Naive thymus-derived CD4-positive, alpha-beta T cell (primary cell): Measurements from ENCODE around the gene ZNRD2. TPM values are rescaled to one million over a fixed set of nuclear protein-coding genes. Genes with fewer than 3 reads are reported as not detected.

Experiments
- ATAC-seq: fragments of 150-1000 bp; cut with Tn5 transposase; 2 replicates; pipeline ENCODE4 v1.10.0; 2021; ENCODE audit warnings: mild to moderate bottlenecking, moderate library complexity
- CTCF ChIA-PET: fragments of 350-600 bp; sonication (Branson Sonifier 250); formaldehyde crosslinking; loops from one replicate; lab custom pipeline; 2021; ENCODE audit warnings: antibody characterized with exemption; lab: Charles Lee
- POLR2A ChIA-PET: fragments of 350-600 bp; sonication (Branson Sonifier 250); formaldehyde crosslinking; loops from one replicate; lab custom pipeline; 2021; ENCODE audit warnings: antibody characterized with exemption, inconsistent platforms; lab: Charles Lee
- DNase-seq, 9 donors: peaks; one replicate each; pipeline versions ENCODE4 v3.0.0 to v3.0.0-alpha.2; 2020 to 2022; ENCODE audit warnings: mixed read lengths in 1 of 9
- H3K27ac ChIP-seq: one replicate; pipeline ENCODE4 v1.7.0; 2013; ENCODE audit warnings: mild to moderate bottlenecking, low read depth, low read length, moderate library complexity
- H3K27me3 ChIP-seq, 2 donors: one replicate each; pipeline ENCODE4 v1.7.0; 2013; ENCODE audit warnings: low read length in 2 of 2, mild to moderate bottlenecking in 2 of 2, moderate library complexity in 2 of 2; ENCODE audit not compliant: control insufficient read depth in 2 of 2, insufficient read depth in 2 of 2
- H3K36me3 ChIP-seq, 3 experiments: 1 replicate in 2 of 3; 2 replicates in 1 of 3; pipeline ENCODE4 v1.7.0; 2013; ENCODE audit warnings: low read length in 3 of 3, mild to moderate bottlenecking in 3 of 3, moderate library complexity in 1 of 3; ENCODE audit not compliant: insufficient read depth in 3 of 3, control insufficient read depth in 2 of 3
- H3K4me1 ChIP-seq, 2 donors: one replicate each; pipeline ENCODE4 v1.7.0; 2013; ENCODE audit warnings: low read length in 2 of 2, mild to moderate bottlenecking in 2 of 2, moderate library complexity in 1 of 2; ENCODE audit not compliant: control insufficient read depth in 2 of 2, insufficient read depth in 2 of 2
- H3K4me3 ChIP-seq: 2 replicates; pipeline ENCODE4 v1.7.0; 2013; ENCODE audit warnings: mild to moderate bottlenecking, low read length
- H3K9me3 ChIP-seq, 3 experiments: 1 replicate in 2 of 3; 2 replicates in 1 of 3; pipeline ENCODE4 v1.7.0; 2013; ENCODE audit warnings: low read length in 3 of 3; ENCODE audit not compliant: control insufficient read depth in 2 of 3
- H3K27ac Mint-ChIP-seq, 9 donors: one replicate each; pipeline ENCODE4 v1.8.0; 2020 to 2022; ENCODE audit warnings: mixed read lengths in 9 of 9, mild to moderate bottlenecking in 8 of 9, moderate library complexity in 5 of 9, inconsistent platforms in 2 of 9
- H3K27me3 Mint-ChIP-seq, 5 donors: one replicate each; pipeline ENCODE4 v1.8.0; 2021 to 2022; ENCODE audit warnings: mixed read lengths in 5 of 5, mild to moderate bottlenecking in 1 of 5
- H3K36me3 Mint-ChIP-seq, 5 donors: one replicate each; pipeline ENCODE4 v1.8.0; 2020 to 2022; ENCODE audit warnings: mixed read lengths in 5 of 5, mild to moderate bottlenecking in 3 of 5, inconsistent platforms in 1 of 5
- H3K4me1 Mint-ChIP-seq, 7 donors: one replicate each; pipeline ENCODE4 v1.8.0; 2020 to 2022; ENCODE audit warnings: mixed read lengths in 7 of 7, mild to moderate bottlenecking in 3 of 7, inconsistent platforms in 1 of 7
- H3K4me3 Mint-ChIP-seq, 10 donors: one replicate each; pipeline ENCODE4 v1.8.0; 2020 to 2022; ENCODE audit warnings: mild to moderate bottlenecking in 10 of 10, mixed read lengths in 10 of 10, moderate library complexity in 6 of 10, inconsistent platforms in 2 of 10
- H3K9me3 Mint-ChIP-seq, 11 donors: one replicate each; pipeline ENCODE4 v1.8.0; 2020 to 2022; ENCODE audit warnings: mixed read lengths in 11 of 11, mild to moderate bottlenecking in 4 of 11, inconsistent platforms in 1 of 11, moderate library complexity in 1 of 11
- intact Hi-C, 2 donors: fragments of 100-400 bp; cut with micrococcal nuclease; formaldehyde crosslinking; loops; one replicate each; pipeline ENCODE4 v1.15.1; 2023
- polyA plus RNA-seq, 2 donors: library from polyadenylated mRNA; unstranded; fragments of 300-500 nt; fragmentation: Illumina TruSeq; gene quantifications; one replicate each; pipeline ENCODE4 v1.2.3, GENCODE V29; 2021
- total RNA-seq, 6 experiments: library from RNA in 5 of 6; stranded (reverse) in 5 of 6; gene quantifications; 1 replicate in 5 of 6; 2 replicates in 1 of 6; pipeline ENCODE4 v1.2.3 and lab custom pipeline; 2021 to 2026

ZNRD2 gene
- total and polyA plus RNA-seq, 7 experiments from 2014 or later, result 29.1 to 86.0 (median 40.2) TPM

- H3K4me1 ChIP-seq, result peaks cover 27 to 41% of the 10 kb centered on the region in 2 donors
- no peaks in the 10 kb centered on the region for H3K27me3 ChIP-seq
- H3K4me3 ChIP-seq, result peak overlapping the region; percentile 14
Measured at GRCh38 chr11:65546217-65546958, 23.9 kb upstream of the ZNRD2 start.

GRCh38 chr11:65547446-65548125, 22.7 kb upstream of the ZNRD2 start:
- peaks cover 0 to 2% (median 0%) of the 10 kb centered on the region in 11 donors for H3K9me3 Mint-ChIP-seq
- Histone ChIP-seq H3K4me1 (peaks cover 24 to 47% of the 10 kb centered on the region in 2 donors), H3K36me3 (peaks cover 0 to 42% (median 9%) of the 10 kb centered on the region in 3 experiments), H3K27me3 (no peaks in the 10 kb centered on the region), H3K4me3 (peak overlapping the region; percentile 10), H3K27ac (peak overlapping the region; percentile 75), H3K9me3 (no peaks in the 10 kb centered on the region)
- peak overlapping the region; percentile 41 to 85 (median 82) for H3K4me3 Mint-ChIP-seq
- peak overlapping the region in 8 of 9 donors; percentile 39 to 92 (median 87) for H3K27ac Mint-ChIP-seq
- H3K36me3 Mint-ChIP-seq, result peaks cover 0 to 37% (median 19%) of the 10 kb centered on the region in 5 donors
- ChIA-PET POLR2A (interaction anchor here (0.5 to 14.3 kb wide), 7 partner anchors 9 to 396 kb away, joined by 4 to 186 read pairs (median 7); partner anchors contain the start of genes EHBP1L1, FAM89B, LTBP3 and MALAT1), CTCF (interaction anchor here (0.8 to 2.5 kb wide), 5 partner anchors 9 to 25 kb away, joined by 3 to 9 read pairs (median 7); partner anchors contain the start of genes FAM89B and ZNRD2)
- intact Hi-C loops, result loop anchor here in 1 of 2 donors (10.0 kb wide), 1 partner anchor 307 kb away; the partner anchor contains the start of gene CFL1
- ATAC-seq, result no peak
- H3K27me3 Mint-ChIP-seq, result no peaks in the 10 kb centered on the region
- H3K4me1 Mint-ChIP-seq, result peaks cover 43 to 76% (median 58%) of the 10 kb centered on the region in 7 donors
- DNase-seq, result peak in 1 of 9 donors; percentile 40

More at GRCh38 chr11:65546217-65546958, 23.9 kb upstream of the ZNRD2 start:
- H3K27ac Mint-ChIP-seq, result peak overlapping the region; percentile 86 to 98 (median 88)
- H3K4me3 Mint-ChIP-seq, result peak overlapping the region; percentile 39 to 86 (median 84)
- H3K9me3 ChIP-seq, result no peaks in the 10 kb centered on the region
- peaks cover 40 to 73% (median 54%) of the 10 kb centered on the region in 7 donors for H3K4me1 Mint-ChIP-seq
- H3K36me3 Mint-ChIP-seq, result peaks cover 0 to 31% (median 9%) of the 10 kb centered on the region in 5 donors
- peaks cover 0 to 2% (median 0%) of the 10 kb centered on the region in 11 donors for H3K9me3 Mint-ChIP-seq
- H3K27ac ChIP-seq, result peak overlapping the region; percentile 75
- POLR2A ChIA-PET, result interaction anchor here (0.7 to 14.3 kb wide), 11 partner anchors 9 to 411 kb away, joined by 3 to 186 read pairs (median 7); partner anchors contain the start of genes EHBP1L1, FAM89B, LTBP3 and MALAT1
- CTCF ChIA-PET, result interaction anchor here (0.6 to 1.8 kb wide), 8 partner anchors 10 to 238 kb away, joined by 3 to 9 read pairs (median 4); partner anchors contain the start of genes FAM89B and ZNRD2
- intact Hi-C loops, result loop anchor here (1.0 to 10.0 kb wide), 4 partner anchors 11 to 308 kb away; partner anchors contain the start of genes ZNRD2 (in 2 of the 2), CFL1 (in 1 of the 2) and PCNX3 (in 1 of the 2)
- DNase-seq (peak; percentile 95 to 100 (median 98)), ATAC-seq (peak; percentile 96)
- H3K36me3 ChIP-seq, result peaks cover 0 to 36% (median 4%) of the 10 kb centered on the region in 3 experiments
- no peaks in the 10 kb centered on the region for H3K27me3 Mint-ChIP-seq

GRCh38 chr11:65548395-65548794, 21.9 kb upstream of the ZNRD2 start:
- Mint-ChIP-seq H3K27ac (peak overlapping the region; percentile 39 to 92 (median 87)), H3K9me3 (peaks cover 0 to 2% (median 0%) of the 10 kb centered on the region in 11 donors), H3K4me3 (peak overlapping the region; percentile 41 to 85 (median 60)), H3K36me3 (peaks cover 0 to 35% (median 19%) of the 10 kb centered on the region in 5 donors), H3K4me1 (peaks cover 45 to 80% (median 66%) of the 10 kb centered on the region in 7 donors), H3K27me3 (no peaks in the 10 kb centered on the region)
- peak overlapping the region; percentile 75 for H3K27ac ChIP-seq
- intact Hi-C loops, result loop anchor here in 1 of 2 donors (10.0 kb wide), 1 partner anchor 306 kb away; the partner anchor contains the start of gene CFL1
- DNase-seq (no peak), ATAC-seq (no peak)
- peaks cover 0 to 35% (median 9%) of the 10 kb centered on the region in 3 experiments for H3K36me3 ChIP-seq
- ChIA-PET POLR2A (interaction anchor here (0.6 to 14.3 kb wide), 6 partner anchors 9 to 1784 kb away, joined by 3 to 186 read pairs (median 10); partner anchors contain the start of genes EHBP1L1, FAM89B, LTBP3 and ZNRD2), CTCF (interaction anchor here (1.1 to 2.5 kb wide), 3 partner anchors 8 to 46 kb away, joined by 5 to 8 read pairs (median 5); partner anchors contain the start of gene FAM89B)
- peaks cover 24 to 53% of the 10 kb centered on the region in 2 donors for H3K4me1 ChIP-seq
- no peaks in the 10 kb centered on the region for H3K27me3 ChIP-seq
- no peak overlapping the region for H3K4me3 ChIP-seq
- no peaks in the 10 kb centered on the region for H3K9me3 ChIP-seq

GRCh38 chr11:65549096-65549495, 21.2 kb upstream of the ZNRD2 start:
- DNase-seq (no peak), ATAC-seq (no peak)
- intact Hi-C loops, result loop anchor here in 1 of 2 donors (10.0 kb wide), 1 partner anchor 306 kb away; the partner anchor contains the start of gene CFL1
- peaks cover 0 to 35% (median 19%) of the 10 kb centered on the region in 5 donors for H3K36me3 Mint-ChIP-seq
- no peaks in the 10 kb centered on the region for H3K27me3 Mint-ChIP-seq
- H3K27ac Mint-ChIP-seq, result peak overlapping the region; percentile 14 to 92 (median 86)
- H3K27me3 ChIP-seq, result no peaks in the 10 kb centered on the region
- H3K36me3 ChIP-seq, result peaks cover 0 to 32% (median 9%) of the 10 kb centered on the region in 3 experiments
- no peak overlapping the region for H3K4me3 ChIP-seq
- H3K4me3 Mint-ChIP-seq, result peak overlapping the region in 7 of 10 donors; percentile 15 to 85 (median 47)
- CTCF ChIA-PET, result interaction anchor here (1.1 to 2.5 kb wide), 3 partner anchors 9 to 45 kb away, joined by 5 to 8 read pairs (median 5); partner anchors contain the start of gene FAM89B
- no peaks in the 10 kb centered on the region for H3K9me3 ChIP-seq
- H3K4me1 ChIP-seq, result peaks cover 26 to 60% of the 10 kb centered on the region in 2 donors
- H3K27ac ChIP-seq, result peak overlapping the region; percentile 75
- H3K4me1 Mint-ChIP-seq, result peaks cover 43 to 83% (median 69%) of the 10 kb centered on the region in 7 donors
- POLR2A ChIA-PET, result interaction anchor here (0.6 to 14.3 kb wide), 6 partner anchors 8 to 805 kb away, joined by 3 to 186 read pairs (median 10); partner anchors contain the start of genes EHBP1L1, FAM89B, LTBP3 and ZNRD2
- peaks cover 0 to 2% (median 0%) of the 10 kb centered on the region in 11 donors for H3K9me3 Mint-ChIP-seq

GRCh38 chr11:65551572-65552387, 18.5 kb upstream of the ZNRD2 start:
- POLR2A ChIA-PET, result interaction anchor here (0.6 to 14.3 kb wide), 9 partner anchors 10 to 164 kb away, joined by 3 to 186 read pairs (median 8); partner anchors contain the start of genes FAM89B, LTBP3, MALAT1 and NEAT1
- no peak overlapping the region for H3K4me3 ChIP-seq
- H3K27ac ChIP-seq, result peak overlapping the region; percentile 31
- intact Hi-C loops, result loop anchor here in 1 of 2 donors (1.0 kb wide), 1 partner anchor 19 kb away; the partner anchor contains the start of gene ZNRD2
- peaks cover 0 to 32% (median 9%) of the 10 kb centered on the region in 3 experiments for H3K36me3 ChIP-seq
- CTCF ChIA-PET, result interaction anchor here (0.6 to 4.3 kb wide), 9 partner anchors 10 to 81 kb away, joined by 3 to 32 read pairs (median 4); partner anchors contain the start of genes EHBP1L1 and FAM89B
- Mint-ChIP-seq H3K27me3 (no peaks in the 10 kb centered on the region), H3K4me3 (peak overlapping the region; percentile 18 to 98 (median 74)), H3K9me3 (peaks cover 0 to 2% (median 0%) of the 10 kb centered on the region in 11 donors), H3K4me1 (peaks cover 50 to 86% (median 74%) of the 10 kb centered on the region in 7 donors), H3K36me3 (peaks cover 0 to 29% (median 18%) of the 10 kb centered on the region in 5 donors), H3K27ac (peak overlapping the region; percentile 71 to 93 (median 87))
- H3K27me3 ChIP-seq, result no peaks in the 10 kb centered on the region
- no peaks in the 10 kb centered on the region for H3K9me3 ChIP-seq
- ATAC-seq (peak; percentile 53), DNase-seq (peak in 6 of 9 donors; percentile 51 to 62 (median 56))
- H3K4me1 ChIP-seq, result peaks cover 35 to 78% of the 10 kb centered on the region in 2 donors
